Smooth muscle cell of trachea (primary cell): Measurements from ENCODE around the gene CYP2C9. TPM values are rescaled to one million over a fixed set of nuclear protein-coding genes. Genes with fewer than 3 reads are reported as not detected.

Experiments
- total RNA-seq: library from RNA; depleted of rRNA; stranded (reverse); fragments of >200 nt; gene quantifications from 2 replicates; pipeline ENCODE4 v1.2.1, GENCODE V29; 2014

Gene CYP2C9
- total RNA-seq, result not detected in 2 replicates

GRCh38 chr10:94938383-94938782 lies at the start of gene CYP2C9:
Gene CYP2C9, plus strand, starts transcription at chr10:94938658. Its CDS starts 25 bp downstream, at chr10:94938683.

Other genes starting within 250 kb of the CYP2C9 start
- not detected in 2 replicates for gene CYP2C19, start 176.0 kb upstream of the CYP2C9 start, total RNA-seq
- gene CYP2C8, start 130.8 kb downstream of the CYP2C9 start, total RNA-seq, result 0.33 TPM in 1 of 2 replicates, not detected in the other